ENCODE data around the gene CFAP46.

CFAP46 gene

GRCh38 chr10:132817701-132818211 is 124.6 kb downstream of the CFAP46 start:
- DNase-seq = no peak

- DNase-seq = no peak
Measured at GRCh38 chr10:132816718-132817117, 125.7 kb downstream of the CFAP46 start.

DNA sequence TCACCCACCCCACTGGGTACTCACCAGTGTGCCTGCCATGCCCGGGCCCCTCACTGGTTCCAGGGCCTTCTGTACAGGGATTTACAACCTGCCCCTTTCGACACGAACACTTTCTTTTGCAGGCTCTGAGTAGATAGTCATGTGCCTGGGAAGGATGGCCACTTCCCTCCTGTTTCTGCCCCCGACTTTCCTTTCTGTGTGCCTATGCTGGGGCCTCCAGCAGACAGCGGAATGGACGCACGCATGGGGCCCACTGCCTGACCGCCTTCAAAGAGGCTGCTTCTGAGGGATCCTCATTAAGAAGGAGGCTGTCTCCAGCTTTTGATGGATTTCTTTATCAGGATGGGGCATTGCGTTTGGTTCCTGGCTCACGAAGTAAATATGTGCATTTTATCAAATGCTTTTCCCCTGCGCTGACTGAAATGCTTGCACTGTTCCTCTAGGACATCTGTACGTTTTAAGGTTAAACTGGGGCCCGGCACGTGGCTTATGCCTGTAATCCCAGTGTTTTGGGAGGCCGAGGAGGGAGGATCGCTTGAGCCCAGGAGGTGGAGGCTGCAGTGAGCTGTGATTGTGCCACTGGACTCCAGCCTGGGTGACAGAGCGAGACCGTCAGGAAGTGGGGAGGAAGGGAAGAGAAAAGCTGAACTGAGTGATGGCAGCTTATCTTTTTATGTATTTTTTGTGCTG is 127.1 kb downstream of the CFAP46 start:
- DNase-seq = no peak

GRCh38 chr10:132814469-132814856 is 127.9 kb downstream of the CFAP46 start:
- DNase-seq = no peak

DNA sequence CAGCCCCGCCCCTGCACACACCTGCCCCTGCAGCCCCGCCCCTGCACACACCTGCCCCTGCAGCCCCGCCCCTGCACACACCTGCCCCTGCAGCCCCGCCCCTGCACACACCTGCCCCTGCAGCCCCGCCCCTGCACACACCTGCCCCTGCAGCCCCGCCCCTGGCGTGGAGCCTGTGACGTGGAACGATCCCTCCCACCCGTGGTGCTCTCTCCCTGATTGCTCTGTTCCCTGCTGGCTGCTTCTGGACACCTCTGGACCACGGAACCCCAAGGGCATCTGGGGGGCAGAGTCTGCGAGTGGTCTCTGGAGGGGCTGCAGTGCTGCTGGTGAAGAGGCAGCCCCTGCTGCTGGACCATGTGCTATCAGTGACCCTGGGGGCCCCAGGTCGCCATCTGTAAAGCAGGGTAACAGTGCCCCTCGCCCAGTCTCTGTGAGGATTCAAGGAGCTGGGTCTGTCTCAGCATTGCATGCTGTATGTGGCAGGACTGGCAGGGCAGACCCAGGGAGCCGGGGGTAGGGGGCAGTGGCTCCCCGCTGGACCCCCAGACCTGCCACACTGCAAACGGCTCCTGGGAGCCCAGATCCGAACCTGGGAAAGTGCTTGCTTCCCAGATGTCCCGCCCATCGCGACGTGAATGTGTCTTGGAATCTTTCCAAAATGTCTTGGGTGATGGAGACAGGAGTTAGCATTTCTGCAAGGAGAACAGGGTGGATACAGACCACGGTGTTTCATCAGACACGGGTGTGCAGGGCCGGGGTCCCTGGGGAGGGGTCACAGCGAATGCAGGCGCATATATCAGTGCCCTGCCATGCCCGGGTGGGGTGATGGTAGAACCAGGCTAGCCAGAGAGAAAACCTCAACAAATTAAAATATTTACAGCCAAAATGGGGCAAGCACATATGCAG is 128.6 kb downstream of the CFAP46 start:
- DNase-seq = no peak

- DNase-seq = no peak
Measured at GRCh38 chr10:132813001-132813401, 129.4 kb downstream of the CFAP46 start.

- no peak for DNase-seq
Measured at GRCh38 chr10:132812520-132812919, 129.8 kb downstream of the CFAP46 start.

- no peak for DNase-seq
Measured at GRCh38 chr10:132811891-132812481, 130.4 kb downstream of the CFAP46 start.

DNA sequence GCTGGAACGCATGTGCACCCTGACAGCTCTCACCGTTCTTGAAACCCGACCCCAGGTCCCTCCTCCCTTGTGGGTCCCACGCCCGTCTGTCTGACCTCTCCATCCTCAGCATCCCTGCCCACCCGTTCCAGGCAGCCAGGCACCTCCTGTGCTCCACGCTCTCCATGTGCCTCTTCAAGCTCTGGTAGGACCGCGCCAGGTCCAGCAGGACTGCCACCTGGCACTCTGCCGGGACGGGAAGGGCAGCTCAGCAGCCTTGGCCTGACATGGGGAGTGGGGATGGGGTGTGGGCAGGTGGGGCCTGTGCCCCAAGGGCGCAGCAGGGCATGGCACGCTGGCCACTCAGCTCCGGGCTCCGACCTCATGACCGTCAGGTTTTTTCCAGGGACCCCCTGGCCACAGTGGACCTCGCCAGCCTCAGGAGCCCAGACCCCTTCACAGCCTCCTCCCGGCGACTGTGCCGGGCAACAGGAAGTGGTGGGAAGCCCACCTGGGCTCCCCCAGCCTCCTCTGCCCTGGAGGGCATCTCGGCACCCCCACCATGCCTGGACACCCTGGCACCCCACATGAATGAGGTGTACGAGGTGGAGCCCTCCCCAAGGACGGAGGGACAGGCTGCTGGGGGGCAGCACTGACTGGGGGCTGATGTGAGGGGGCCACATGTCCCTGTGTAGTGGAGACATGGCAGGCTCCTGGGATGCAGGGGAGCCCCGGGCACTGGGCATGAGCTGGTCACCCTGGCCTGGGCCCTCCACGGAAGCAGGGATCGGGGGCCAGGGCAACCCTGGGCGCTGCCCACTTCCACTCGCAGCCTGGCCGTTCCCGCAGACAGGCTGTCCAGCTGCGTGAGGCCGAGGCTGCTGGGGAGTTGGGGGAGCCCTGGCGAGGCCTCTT is 131.3 kb downstream of the CFAP46 start:
- DNase-seq = no peak

DNA sequence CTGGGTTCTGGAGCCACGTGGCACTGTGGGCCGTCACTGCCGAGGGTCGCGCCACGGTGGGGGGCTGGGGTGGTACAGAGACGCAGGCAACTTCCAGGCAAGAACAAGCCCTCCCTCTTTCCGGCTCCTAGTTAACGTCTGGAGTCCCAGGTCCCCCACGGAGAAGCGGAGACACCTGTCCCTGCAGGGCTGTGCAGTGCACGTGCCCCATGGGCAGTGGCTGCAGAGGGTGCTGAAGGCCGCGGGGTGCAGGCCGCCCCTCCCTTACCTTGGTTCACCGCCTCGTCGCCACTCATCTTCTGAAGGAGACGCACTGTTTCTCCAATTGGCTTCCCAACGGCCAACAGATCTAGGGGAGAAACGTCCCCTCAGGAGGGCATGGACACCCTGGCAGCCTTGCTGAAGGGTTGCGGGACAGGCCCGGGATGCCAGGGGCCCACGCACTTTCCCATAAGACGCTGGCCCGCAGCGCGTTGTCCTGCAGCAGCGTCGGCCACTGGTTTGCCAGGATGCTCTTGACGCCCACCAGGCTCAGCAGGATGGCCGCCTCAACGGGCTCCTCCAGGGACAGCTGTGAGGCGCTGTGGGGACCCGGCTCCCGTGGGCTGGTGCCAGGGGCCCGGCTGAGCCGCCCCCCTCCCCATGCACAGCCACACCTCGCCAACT is 132.1 kb downstream of the CFAP46 start:
- no peak for DNase-seq

- no peak for DNase-seq
Measured at GRCh38 chr10:132809232-132810140, 132.9 kb downstream of the CFAP46 start.

- DNase-seq = no peak
Measured at GRCh38 chr10:132808383-132809231, 133.8 kb downstream of the CFAP46 start.

GRCh38 chr10:132807621-132808049 is 134.7 kb downstream of the CFAP46 start:
- DNase-seq = no peak

DNA sequence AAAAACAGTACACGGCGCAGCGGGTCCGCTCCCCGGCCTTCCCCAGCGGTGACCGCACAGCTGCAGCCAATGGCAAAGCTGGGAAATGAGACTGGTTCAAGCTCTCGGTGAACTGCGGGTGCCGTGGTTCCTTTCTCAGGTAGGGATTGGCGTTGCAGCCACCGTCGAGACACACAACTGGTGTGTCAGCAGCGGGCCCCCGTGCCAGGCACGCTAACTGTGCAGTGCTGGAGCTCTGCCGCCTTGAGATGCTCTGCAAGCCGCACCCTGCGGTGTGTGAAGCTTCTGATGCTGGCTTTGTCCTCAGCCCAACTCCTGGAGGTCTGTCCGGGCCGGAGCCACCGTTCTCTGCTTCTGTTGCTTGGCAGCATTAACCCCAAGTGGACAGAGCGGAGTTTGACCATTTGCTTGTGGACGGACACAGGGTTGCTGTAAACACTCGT is 135.8 kb downstream of the CFAP46 start:
- no peak for DNase-seq

GRCh38 chr10:132806110-132806509 is 136.3 kb downstream of the CFAP46 start:
- DNase-seq = no peak

GRCh38 chr10:132805599-132805998 is 136.8 kb downstream of the CFAP46 start:
- no peak for DNase-seq

DNA sequence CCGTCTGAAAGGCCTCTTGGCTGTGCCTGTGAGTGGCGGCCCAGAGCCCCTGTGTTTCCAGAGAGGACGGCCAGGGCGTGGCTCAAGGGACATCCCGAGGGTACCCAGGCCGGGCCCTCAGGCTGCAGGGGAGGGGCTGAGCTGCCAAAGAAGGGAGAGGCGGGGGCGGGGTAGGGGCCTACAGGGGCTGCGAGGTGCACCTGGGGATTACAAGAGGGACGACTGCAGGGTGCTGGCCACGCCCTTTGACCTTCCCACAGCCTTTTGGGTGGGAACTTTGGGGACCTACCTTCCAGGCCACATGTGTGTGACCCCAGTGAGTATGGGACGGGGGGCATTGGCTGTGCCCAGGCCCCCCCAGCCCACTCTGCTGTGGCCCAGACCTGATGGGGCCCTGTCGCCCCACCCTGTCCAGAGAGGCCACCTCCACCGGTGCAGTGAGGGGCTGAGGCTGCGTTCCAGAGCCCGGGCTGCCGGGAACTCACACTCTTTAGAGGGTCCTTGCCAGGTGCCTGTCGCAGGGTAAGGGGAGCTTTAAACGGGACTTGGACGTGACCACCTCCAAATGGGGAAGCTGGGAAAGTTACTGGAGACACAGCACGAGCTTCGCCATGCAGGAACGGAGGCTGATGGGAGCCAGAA is 137.5 kb downstream of the CFAP46 start:
- no peak for DNase-seq

DNA sequence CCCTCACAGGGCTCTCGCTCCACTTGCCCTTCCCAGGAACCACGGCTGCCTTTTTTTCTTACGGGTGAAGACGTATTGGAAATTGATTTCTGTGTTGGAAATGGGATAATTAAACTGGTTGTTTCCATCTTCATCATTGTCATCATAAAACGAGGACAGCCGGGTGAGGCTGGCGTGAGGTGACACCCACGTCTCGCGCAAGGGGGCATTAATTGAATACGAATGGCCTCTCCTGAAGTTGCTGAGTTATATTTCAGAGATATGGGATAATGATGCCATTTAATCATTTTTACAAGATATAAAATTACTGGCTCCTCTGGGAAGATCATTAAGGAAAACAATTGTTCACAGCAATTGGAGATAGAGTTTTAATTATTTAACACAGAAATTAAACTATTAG is 138.1 kb downstream of the CFAP46 start:
- no peak for DNase-seq

Measured in NCI-H187 (cell line).